A549 (cell line): ENCODE results near the gene CRB2. TPM values are rescaled to one million over a fixed set of nuclear protein-coding genes. Genes with fewer than 3 reads are reported as not detected.

ENCODE experiments used
- ATAC-seq, 2 experiments: fragments of 200-7000 bp in 1 of 2; fragments of >200 bp in 1 of 2; cut with Nextera tagmentation in 1 of 2; cut with Tn5 transposase in 1 of 2; 3 replicates each; pipeline versions ENCODE4 v1.8.0 to v1.9.1; 2018 to 2020; ENCODE audit warnings: mild to moderate bottlenecking in 1 of 2, moderate library complexity in 1 of 2
- CTCF ChIA-PET: fragments of 300-600 bp; sonication (Branson Sonifier 250); formaldehyde crosslinking; extraction: SDS; loops from one replicate; lab custom pipeline; 2021; ENCODE audit warnings: antibody characterized with exemption, inconsistent platforms; lab: Yijun Ruan, JAX
- POLR2A ChIA-PET: fragments of 350-600 bp; formaldehyde crosslinking; extraction: SDS; loops from one replicate; lab custom pipeline; 2021; ENCODE audit warnings: antibody characterized with exemption, inconsistent platforms; lab: Yijun Ruan, JAX
- DNase-seq, 2 experiments: peaks; one replicate each; pipeline versions ENCODE4 v3.0.0 to v3.0.0-alpha.2; 2011 to 2016; ENCODE audit warnings: low read depth in 1 of 2, low spot score in 1 of 2
- FAIRE-seq: peaks from 2 replicates; lab custom pipeline; 2011; peaks lifted over from hg19 to GRCh38; lab: Jason Lieb, UNC
- H3K27ac ChIP-seq, 2 experiments: fragments of >200 bp; sonication (Bioruptor Twin); formaldehyde crosslinking; 3 replicates each; pipeline ENCODE4 v1.5.1; 2016 to 2017
- H3K4me1 ChIP-seq: fragments of >200 bp; sonication (Bioruptor Twin); formaldehyde crosslinking; 3 replicates; pipeline ENCODE4 v1.6.1; 2016
- H3K4me2 ChIP-seq: fragments of >200 bp; sonication (Bioruptor Twin); formaldehyde crosslinking; 3 replicates; pipeline ENCODE4 v1.6.1; 2016
- H3K4me3 ChIP-seq: fragments of >200 bp; sonication (Bioruptor Twin); formaldehyde crosslinking; 3 replicates; pipeline ENCODE4 v1.5.1; 2016
- H3K9me3 ChIP-seq: fragments of >200 bp; sonication (Bioruptor Twin); formaldehyde crosslinking; 3 replicates; pipeline ENCODE4 v1.6.1; 2016
- ATOH8 ChIP-seq: fragments of 250-450 bp; sonication (Bioruptor Pico); IDR thresholded peaks from 2 replicates; pipeline ENCODE4 v1.5.0; 2020; ENCODE audit warnings: low read depth, mild to moderate bottlenecking, moderate library complexity
- CBX8 ChIP-seq: fragments of 200-600 bp; sonication (generic); IDR thresholded peaks from 2 replicates; pipeline ENCODE4 v1.6.1; 2016
- CEBPB ChIP-seq, 2 experiments: fragments of >200 bp in 1 of 2; sonication (Bioruptor Twin) in 1 of 2; formaldehyde crosslinking in 1 of 2; IDR thresholded peaks; 2 replicates each; pipeline ENCODE4 v1.6.1; 2012 to 2016
- E2F6 ChIP-seq: IDR thresholded peaks from 2 replicates; pipeline ENCODE4 v1.6.1; 2012; ENCODE audit warnings: low read depth, borderline replicate concordance
- ELK1 ChIP-seq: fragments of 150-350 bp; IDR thresholded peaks from 2 replicates; pipeline ENCODE4 v1.6.1; 2014; ENCODE audit warnings: low read depth, mild to moderate bottlenecking, low read length
- EP300 ChIP-seq, 2 experiments: fragments of >200 bp; sonication (Bioruptor Twin); formaldehyde crosslinking; IDR thresholded peaks; 2 replicates in 1 of 2; 3 replicates in 1 of 2; pipeline ENCODE4 v1.6.1; 2016 to 2017
- GATA3 ChIP-seq: IDR thresholded peaks from 2 replicates; pipeline ENCODE4 v1.6.1; 2012; ENCODE audit warnings: borderline replicate concordance
- HDAC2 ChIP-seq: fragments of 200-600 bp; sonication (generic); IDR thresholded peaks from 2 replicates; pipeline ENCODE4 v1.6.1; 2016
- HOXA7 ChIP-seq: fragments of 250-450 bp; sonication (Bioruptor Pico); IDR thresholded peaks from 2 replicates; pipeline ENCODE4 v1.5.0; 2020; ENCODE audit warnings: mild to moderate bottlenecking, moderate library complexity
- HOXB13 ChIP-seq: fragments of 250-450 bp; sonication (Bioruptor Pico); IDR thresholded peaks from 2 replicates; pipeline ENCODE4 v1.5.0; 2020; ENCODE audit warnings: low read depth, mild to moderate bottlenecking, moderate library complexity
- JUN ChIP-seq, 2 experiments: fragments of >200 bp; sonication (Bioruptor Twin); formaldehyde crosslinking; IDR thresholded peaks; 2 replicates in 1 of 2; 3 replicates in 1 of 2; pipeline ENCODE4 v1.6.1; 2016 to 2017
- KDM1A ChIP-seq: fragments of 200-600 bp; sonication (generic); IDR thresholded peaks from 2 replicates; pipeline ENCODE4 v1.6.1; 2016; ENCODE audit warnings: low read depth, mild to moderate bottlenecking
- MAFK ChIP-seq: fragments of 450-650 bp; IDR thresholded peaks from 2 replicates; pipeline ENCODE4 v1.6.1; 2014; ENCODE audit not compliant: partially characterized antibody
- MAX ChIP-seq: IDR thresholded peaks from 2 replicates; pipeline ENCODE4 v1.6.1; 2012
- NFE2L2 ChIP-seq: fragments of 150-350 bp; conservative IDR thresholded peaks from 2 replicates; pipeline ENCODE4 v1.6.1; 2014; ENCODE audit warnings: low read length
- NPAS2 ChIP-seq: fragments of 250-450 bp; sonication (Bioruptor Pico); IDR thresholded peaks from 2 replicates; pipeline ENCODE4 v1.8.0; 2022; ENCODE audit warnings: mild to moderate bottlenecking, moderate library complexity, borderline replicate concordance
- PBX3 ChIP-seq: IDR thresholded peaks from 2 replicates; pipeline ENCODE4 v1.6.1; 2012
- POLR2AphosphoS2 ChIP-seq: conservative IDR thresholded peaks from 2 replicates; pipeline ENCODE4 v1.6.1; 2012; ENCODE audit warnings: low read length, improper control_type of control experiment, inconsistent platforms
- RARB ChIP-seq: fragments of 250-450 bp; sonication (Bioruptor Pico); IDR thresholded peaks from 2 replicates; pipeline ENCODE4 v1.8.0; 2021; ENCODE audit warnings: mild to moderate bottlenecking, moderate library complexity
- RNF2 ChIP-seq: fragments of 200-600 bp; sonication (generic); IDR thresholded peaks from 2 replicates; pipeline ENCODE4 v1.6.1; 2016; ENCODE audit warnings: low read depth, mild to moderate bottlenecking, antibody characterized with exemption, moderate library complexity, borderline replicate concordance
- ZFP36 ChIP-seq: fragments of 450-650 bp; IDR thresholded peaks from 2 replicates; pipeline ENCODE4 v1.6.1; 2014; ENCODE audit warnings: borderline replicate concordance; ENCODE audit not compliant: partially characterized antibody
- ZNF302 ChIP-seq: fragments of 250-450 bp; sonication (Bioruptor Pico); IDR thresholded peaks from 2 replicates; pipeline ENCODE4 v1.9.0; 2021; ENCODE audit warnings: inconsistent platforms, mild to moderate bottlenecking, moderate library complexity
- WGBS: methylation state at CpG from one replicate; pipeline ENCODE4 v1.1.6; 2017; ENCODE audit errors: missing lambda C conversion rate; 5-methylcytosine and 5-hydroxymethylcytosine counted together
- polyA plus RNA-seq, 4 experiments: library from polyadenylated mRNA; depleted of rRNA in 3 of 4; stranded (reverse); fragments of >200 nt; fragmentation: RNase III in 1 of 4; extraction: RNeasy Plus Mini Kit Qiagen cat#74134 plus additional on column Dnase treatment in 1 of 4; gene quantifications; 2 replicates in 3 of 4; 3 replicates in 1 of 4; pipeline ENCODE4 v1.2.3, GENCODE V29; 2011 to 2017

Gene CRB2
- polyA plus RNA-seq, 2 of the 4 experiments (the other 2 are of a cell fraction), result 0.01 to 0.05 TPM

- no peak overlapping the region for H3K4me2 ChIP-seq
- H3K27ac ChIP-seq, result no peak overlapping the region
- CTCF ChIA-PET, result interaction anchor here (1.6 to 12.5 kb wide), 3 partner anchors 9 to 43 kb away, joined by 6 to 130 read pairs (median 6); partner anchors contain the start of gene CRB2
- POLR2A ChIA-PET, result no interaction called here
- DNase-seq (no peak), FAIRE-seq (no peak), ATAC-seq (no peak)
- TF ChIP-seq JUN (IDR thresholded peaks at IDR 0.05) (no peak), ATOH8 (CRISPR knock-in tag) (no peak), CBX8 (no peak), HDAC2 (no peak), GATA3 (no peak), NPAS2 (CRISPR knock-in tag) (no peak), CEBPB (IDR thresholded peaks at IDR 0.05) (no peak), RARB (CRISPR knock-in tag) (no peak), KDM1A (no peak)
- WGBS, result 94% methylated on average over 4 of the region's 4 CpGs
- no peaks in the 10 kb centered on the region for H3K4me1 ChIP-seq
- H3K9me3 ChIP-seq, result no peaks in the 10 kb centered on the region; the same call in 2 of the 3 replicates
- H3K4me3 ChIP-seq, result no peak overlapping the region
These were observed 36.8 kb downstream of the CRB2 start for GRCh38 chr9:123392802-123393201.

- CTCF ChIA-PET, result interaction anchor here (1.0 to 9.2 kb wide), 3 partner anchors 9 to 44 kb away, joined by 3 to 58 read pairs (median 6); no protein-coding TSS in a partner anchor
- FAIRE-seq (no peak), ATAC-seq (no peak), DNase-seq (no peak)
- H3K4me1 ChIP-seq, result no peaks in the 10 kb centered on the region
- H3K27ac ChIP-seq, result no peak overlapping the region
- 78% methylated on average over 16 of the region's 16 CpGs for WGBS
- no peak overlapping the region for H3K4me3 ChIP-seq
- POLR2A ChIA-PET, result no interaction called here
- no peak overlapping the region for H3K4me2 ChIP-seq
- H3K9me3 ChIP-seq, result no peaks in the 10 kb centered on the region; the same call in 2 of the 3 replicates
- TF ChIP-seq ELK1 (no peak), MAX (no peak), CEBPB (IDR thresholded peaks at IDR 0.05) (no peak), PBX3 (no peak), HDAC2 (no peak), POLR2AphosphoS2 (no peak), ZNF302 (CRISPR knock-in tag) (no peak), MAFK (no peak), E2F6 (no peak), HOXA7 (CRISPR knock-in tag) (no peak), RNF2 (no peak), KDM1A (no peak), HOXB13 (CRISPR knock-in tag) (no peak), ZFP36 (no peak), EP300 (IDR thresholded peaks at IDR 0.05) (no peak), NFE2L2 (no peak)
- TF ChIP-seq, all 56 proteins: peak for 0
These were observed 38.6 kb downstream of the CRB2 start for GRCh38 chr9:123394291-123395235.
